Hippocampal formation (tissue), 2 donors: Measurements from ENCODE around the gene CYYR1.

ENCODE experiments used
- DNase-seq, 2 donors: peaks; one replicate each; lab custom pipeline; 2025; lab: John Stamatoyannopoulos, UW

CYYR1 gene

DNA sequence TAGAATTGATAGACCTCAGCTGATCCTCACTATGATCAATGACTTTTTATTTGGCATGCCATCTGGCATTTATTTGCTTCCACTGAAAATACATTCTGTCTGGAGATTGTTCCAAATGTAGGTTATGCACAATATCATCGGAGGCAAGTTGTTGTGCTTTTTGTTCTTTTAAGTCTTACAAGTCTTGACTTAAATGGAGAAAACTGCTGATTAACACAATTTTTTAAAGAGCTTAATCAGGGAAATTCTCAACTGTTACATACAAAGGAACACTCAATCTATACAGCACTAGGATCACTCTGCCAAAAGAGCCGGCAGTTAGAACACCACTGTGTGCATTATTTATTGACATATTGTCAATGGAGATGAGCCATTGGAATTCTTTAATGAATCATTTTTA lies 19.2 kb downstream of the CYYR1 start:
- DNase-seq = no peak

DNA sequence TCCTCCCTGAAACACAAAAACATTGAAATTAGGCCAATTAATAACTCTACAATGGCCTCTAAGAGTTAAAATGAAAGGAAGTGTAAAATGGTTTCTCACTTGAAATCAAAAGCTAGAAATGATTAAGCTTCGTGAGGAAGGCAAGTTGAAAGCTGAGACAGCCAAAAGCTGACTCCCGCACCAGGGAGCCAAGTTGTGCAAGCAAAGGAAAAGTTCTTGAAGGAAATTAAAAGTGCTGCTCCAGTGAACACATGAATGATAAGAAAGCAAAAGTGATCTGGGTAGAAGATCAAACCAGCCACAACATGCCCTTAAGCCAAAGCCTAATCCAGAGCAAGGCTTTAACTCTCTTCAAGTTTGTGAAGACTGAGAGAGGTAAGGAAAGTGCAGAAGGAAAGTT lies 22.8 kb downstream of the CYYR1 start:
- no peak for DNase-seq

GRCh38 chr21:26546446-26547097 lies 26.5 kb downstream of the CYYR1 start:
- no peak for DNase-seq

GRCh38 chr21:26544201-26544775 lies 28.8 kb downstream of the CYYR1 start:
- no peak for DNase-seq

DNA sequence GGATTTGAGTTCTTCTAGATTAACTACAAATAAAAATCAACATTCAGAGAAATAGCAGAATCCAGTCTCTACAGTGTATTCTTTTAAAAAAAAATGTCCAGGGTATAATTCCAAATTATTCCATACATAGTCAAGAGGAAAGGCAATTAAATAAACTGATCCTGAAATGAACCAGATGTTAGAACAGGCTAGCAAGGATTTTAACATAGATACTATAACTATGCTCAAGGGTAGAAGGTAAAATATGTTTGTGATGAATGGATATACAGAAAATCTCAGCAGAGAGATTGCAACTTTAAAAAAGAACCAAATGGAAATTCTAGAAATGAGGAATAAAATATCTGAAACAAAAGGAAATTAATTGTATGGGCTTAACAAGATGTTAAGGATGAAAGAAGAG lies 32.4 kb downstream of the CYYR1 start:
- no peak for DNase-seq

- no peak for DNase-seq
These were observed 33.5 kb downstream of the CYYR1 start for GRCh38 chr21:26539566-26539965.

DNA sequence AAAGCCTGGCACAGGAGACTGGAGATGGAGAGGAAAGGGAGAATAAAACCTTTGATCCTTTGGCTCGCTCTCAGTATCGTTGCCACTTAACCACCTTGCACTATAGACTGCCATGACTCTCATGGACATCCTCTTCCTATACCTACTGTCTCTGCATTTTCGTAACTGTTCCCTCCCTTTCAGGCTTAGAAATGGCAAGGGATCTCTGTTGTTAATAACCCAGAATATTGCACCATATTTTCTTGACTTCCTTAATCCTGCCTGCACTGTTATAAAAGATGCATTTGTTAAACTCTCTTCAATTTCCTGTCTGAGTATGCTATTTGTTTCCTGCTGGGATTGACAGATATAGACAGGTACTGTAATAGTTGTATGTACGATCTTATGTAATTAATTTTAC lies 38.6 kb downstream of the CYYR1 start:
- DNase-seq = no peak

GRCh38 chr21:26532208-26532607 lies 40.9 kb downstream of the CYYR1 start:
- DNase-seq = no peak

- DNase-seq = no peak
These were observed 43.6 kb downstream of the CYYR1 start for GRCh38 chr21:26529526-26529925.

DNA sequence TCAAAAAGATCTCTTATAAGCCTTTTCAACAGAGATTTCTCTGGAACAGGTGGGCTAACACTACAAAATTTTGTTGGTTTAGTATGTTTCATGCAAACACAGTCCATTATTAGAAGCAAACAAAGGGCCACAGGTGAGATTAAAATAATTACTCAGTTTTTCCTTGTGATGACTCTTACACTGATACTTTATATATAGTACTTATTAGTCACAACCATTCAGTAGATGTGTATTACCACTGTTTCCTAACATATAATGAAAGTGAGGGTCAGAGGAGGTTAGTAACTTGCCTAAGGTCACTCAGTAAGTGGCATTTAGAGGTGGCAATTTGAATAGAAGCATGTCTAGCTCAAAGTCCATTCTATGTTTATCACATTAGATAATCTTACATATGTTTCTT lies 44.2 kb downstream of the CYYR1 start:
- no peak for DNase-seq

- DNase-seq = no peak
These were observed 50.4 kb downstream of the CYYR1 start for GRCh38 chr21:26522704-26523103.

GRCh38 chr21:26519142-26519541 lies 53.9 kb downstream of the CYYR1 start:
- DNase-seq = no peak

DNA sequence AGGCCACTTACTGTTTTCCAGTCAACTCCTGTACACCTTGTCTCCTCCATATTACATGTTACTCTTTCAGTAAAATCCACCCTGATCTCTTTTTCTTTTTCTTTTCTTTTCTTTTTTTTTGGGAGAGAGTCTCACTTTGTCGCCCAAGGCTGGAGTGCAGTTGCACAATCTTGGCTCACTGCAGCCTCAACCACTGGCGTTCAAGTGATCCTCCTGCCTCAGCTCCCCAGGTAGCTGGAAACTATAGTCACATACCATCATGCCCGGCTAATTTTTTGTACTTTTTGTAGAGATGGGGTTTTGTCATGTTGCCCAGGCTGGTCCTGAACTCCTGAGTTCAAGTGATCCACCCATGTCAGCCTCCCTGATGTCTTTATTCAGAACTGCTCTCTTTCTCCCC lies 57.8 kb downstream of the CYYR1 start:
- DNase-seq = no peak

- no peak for DNase-seq
These were observed 59.9 kb downstream of the CYYR1 start for GRCh38 chr21:26513212-26513611.

DNA sequence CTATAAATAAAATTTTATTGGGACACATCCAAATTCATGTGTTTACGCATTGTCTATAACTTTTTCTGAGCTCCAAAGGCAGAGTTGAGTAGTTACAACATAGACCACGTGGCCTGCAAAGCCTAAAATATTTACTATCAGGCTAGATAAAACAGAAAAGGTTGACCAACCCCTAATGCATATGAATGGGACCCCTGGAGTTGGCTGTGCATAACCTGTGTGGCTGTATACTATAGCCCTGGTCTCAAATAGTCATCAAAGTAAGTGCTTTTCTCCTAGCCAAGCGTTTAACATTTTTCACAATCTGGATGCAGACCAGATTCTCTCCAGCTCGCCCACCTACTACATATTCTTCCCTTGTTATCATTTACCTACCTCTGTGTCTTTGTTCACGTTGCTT lies 60.4 kb downstream of the CYYR1 start:
- no peak for DNase-seq

- no peak for DNase-seq
These were observed 64.2 kb downstream of the CYYR1 start for GRCh38 chr21:26508903-26509302.

- peak in 1 of 2 donors; percentile 20 for DNase-seq
These were observed 66.1 kb downstream of the CYYR1 start for GRCh38 chr21:26506956-26507355.

DNA sequence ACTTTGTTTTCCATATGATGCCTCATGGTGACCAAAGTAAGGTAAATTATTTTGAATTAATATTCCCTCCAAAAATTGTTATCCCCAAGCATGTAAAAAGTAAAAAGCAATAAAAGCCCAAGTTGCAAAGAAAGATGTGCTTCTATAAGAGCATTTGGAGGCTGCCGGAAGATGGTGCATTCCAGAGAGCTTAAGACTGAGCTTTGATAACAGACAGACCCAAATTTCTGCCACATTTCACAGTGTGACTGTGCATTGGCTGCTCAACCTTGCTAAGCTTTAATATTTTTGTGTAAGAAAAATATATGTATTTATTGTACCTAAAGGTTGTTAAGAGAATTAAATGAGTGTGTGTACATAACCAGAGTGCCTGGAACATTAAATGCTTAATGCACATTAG lies 67.9 kb downstream of the CYYR1 start:
- no peak for DNase-seq

- no peak for DNase-seq
These were observed 69.7 kb downstream of the CYYR1 start for GRCh38 chr21:26503414-26503813.

GRCh38 chr21:26501495-26502021 lies 71.5 kb downstream of the CYYR1 start:
- no peak for DNase-seq

DNA sequence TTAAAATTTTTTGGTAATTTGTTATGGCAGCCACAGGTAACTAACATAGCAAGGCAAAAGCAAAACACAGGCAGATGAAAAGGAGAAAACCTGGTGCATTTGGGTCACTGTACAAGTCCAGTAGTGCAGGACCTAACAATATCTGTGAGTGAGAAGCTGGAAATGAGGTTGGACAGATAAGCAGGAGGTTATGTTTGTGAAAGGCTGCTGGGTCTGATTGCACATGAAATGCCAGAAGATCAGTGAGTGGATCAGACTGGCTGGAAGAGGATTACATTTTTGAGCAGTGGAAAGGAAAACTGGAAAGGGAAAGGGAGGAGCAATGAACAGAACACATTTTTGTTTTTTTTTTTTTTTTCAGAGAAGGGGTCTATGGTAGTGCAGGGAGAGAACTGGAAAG lies 73.6 kb downstream of the CYYR1 start:
- no peak for DNase-seq

DNA sequence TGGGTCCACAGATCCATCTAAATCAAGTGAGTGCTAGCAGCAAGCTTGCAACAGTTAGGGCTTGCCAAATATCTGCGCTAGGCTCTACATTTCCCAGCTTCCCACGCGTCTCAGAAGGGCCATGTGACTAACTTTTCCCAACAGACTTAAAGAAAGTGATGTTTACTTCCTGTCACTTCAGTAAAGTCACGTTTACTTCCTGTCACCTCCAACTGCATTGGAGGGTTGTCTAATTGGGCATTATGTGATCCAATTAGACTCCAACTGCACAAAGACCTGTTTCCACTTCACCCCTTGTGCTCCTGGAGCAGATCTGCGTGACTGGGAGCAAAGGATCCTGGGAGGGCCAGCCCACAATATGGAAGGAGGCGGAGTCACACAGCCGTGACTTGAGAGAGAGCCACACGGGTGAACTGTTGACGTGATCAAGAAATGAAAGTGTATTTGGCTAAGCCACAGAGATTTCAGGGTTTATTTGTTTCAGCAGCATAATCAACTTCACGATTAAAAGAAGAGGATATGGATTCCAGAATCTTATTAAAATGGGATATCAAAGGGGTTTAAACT lies 77.7 kb downstream of the CYYR1 start:
- no peak for DNase-seq

DNA sequence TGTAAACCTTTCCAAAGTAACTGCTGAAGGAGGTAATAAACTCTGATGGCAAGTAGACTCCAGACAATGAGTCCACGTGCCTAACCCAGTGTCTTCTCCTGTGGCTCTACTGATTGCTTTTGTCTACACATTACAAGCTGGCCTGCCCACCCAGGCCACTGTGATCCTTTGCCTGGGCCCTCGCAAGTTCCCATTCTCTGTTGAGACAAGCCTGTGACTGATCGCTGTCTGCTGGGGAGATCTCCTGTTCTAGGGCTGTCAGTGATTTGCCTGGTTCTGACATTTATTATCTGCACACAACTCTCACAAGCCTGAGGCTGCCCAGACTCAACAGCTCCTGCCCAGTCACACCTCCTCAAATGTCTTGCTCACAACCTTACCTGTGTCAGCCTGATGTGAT lies 81.4 kb downstream of the CYYR1 start:
- no peak for DNase-seq

DNA sequence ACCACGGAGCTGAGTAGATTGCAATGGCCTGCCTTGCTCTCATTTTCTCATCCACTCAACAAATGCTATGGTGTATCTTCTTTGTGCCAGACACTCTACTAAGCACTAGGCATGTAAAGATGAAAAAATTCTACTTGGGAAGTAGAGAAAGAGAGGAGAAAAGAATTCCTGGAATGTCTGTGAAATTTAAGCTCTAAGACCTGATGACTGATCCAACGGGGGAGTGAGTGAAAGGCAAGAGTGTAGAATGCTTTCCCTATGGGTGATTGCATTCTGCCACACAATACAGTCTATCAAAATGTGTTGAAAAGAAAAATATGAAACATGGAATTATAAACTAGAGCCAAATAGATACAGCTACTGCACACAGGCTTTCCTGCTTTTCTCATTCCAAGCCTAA lies 82.3 kb downstream of the CYYR1 start:
- no peak for DNase-seq
